H1 (cell line): ENCODE data around the gene SIGLEC10. TPM values are rescaled to one million over a fixed set of nuclear protein-coding genes. Genes with fewer than 3 reads are reported as not detected.
A peak's percentile ranks its signal among the peaks of the same experiment; 100 is the strongest.

ENCODE experiments used
- CTCF ChIA-PET: fragments of 300-600 bp; sonication (Branson Sonifier 250); formaldehyde crosslinking; loops from one replicate; lab custom pipeline; 2021; ENCODE audit not compliant: partially characterized antibody; lab: Charles Lee
- POLR2A ChIA-PET: fragments of 300-600 bp; sonication (Branson Sonifier 250); formaldehyde crosslinking; loops from one replicate; lab custom pipeline; 2021; ENCODE audit warnings: inconsistent platforms; ENCODE audit not compliant: partially characterized antibody; lab: Charles Lee
- DNase-seq, 2 experiments: peaks; one replicate each; pipeline versions ENCODE4 v3.0.0 to v3.0.0-alpha.2; 2010 to 2022; ENCODE audit warnings: low spot score in 2 of 2, low read depth in 1 of 2, mixed read lengths in 1 of 2
- FAIRE-seq: peaks from 2 replicates; lab custom pipeline; 2011; peaks lifted over from hg19 to GRCh38; lab: Jason Lieb, UNC
- H2AFZ ChIP-seq: 2 replicates; pipeline ENCODE4 v1.8.1; 2012; ENCODE audit warnings: low read length, inconsistent platforms
- H2AK5ac ChIP-seq: 2 replicates; pipeline ENCODE4 v1.6.1; 2013; ENCODE audit warnings: low read depth, low read length
- H2BK120ac ChIP-seq: replicated peaks from 2 replicates; pipeline ENCODE3; 2013; ENCODE audit warnings: low read depth, low read length, inconsistent platforms
- H2BK12ac ChIP-seq: 2 replicates; pipeline ENCODE4 v1.6.1; 2013; ENCODE audit warnings: low read depth, low read length
- H2BK15ac ChIP-seq: 2 replicates; pipeline ENCODE4 v1.6.1; 2013; ENCODE audit warnings: low read length
- H2BK20ac ChIP-seq: 2 replicates; pipeline ENCODE4 v1.6.1; 2013; ENCODE audit warnings: low read length
- H2BK5ac ChIP-seq: 2 replicates; pipeline ENCODE4 v1.6.1; 2013; ENCODE audit warnings: low read depth, low read length
- H3K14ac ChIP-seq: 2 replicates; pipeline ENCODE4 v1.6.1; 2013; ENCODE audit warnings: inconsistent platforms; ENCODE audit not compliant: insufficient read length
- H3K18ac ChIP-seq: 2 replicates; pipeline ENCODE4 v1.6.1; 2013; ENCODE audit warnings: low read length; ENCODE audit errors: extremely low read depth
- H3K23ac ChIP-seq: 2 replicates; pipeline ENCODE4 v1.6.1; 2013; ENCODE audit warnings: inconsistent platforms; ENCODE audit not compliant: insufficient read length
- H3K23me2 ChIP-seq: 2 replicates; pipeline ENCODE4 v1.6.1; 2013; ENCODE audit warnings: low read depth, low read length
- H3K27ac ChIP-seq: 2 replicates; pipeline ENCODE4 v1.6.1; 2011; ENCODE audit warnings: low read depth, low read length, inconsistent platforms
- H3K27me3 ChIP-seq, 4 experiments: replicated peaks in 1 of 4; 1 replicate in 1 of 4; 2 replicates in 3 of 4; pipeline versions ENCODE4 v1.6.1 to v1.8.1; 2011 to 2013; ENCODE audit warnings: low read length in 3 of 4, mild to moderate bottlenecking in 3 of 4, inconsistent platforms in 2 of 4, mixed read lengths in 2 of 4, moderate library complexity in 1 of 4; ENCODE audit not compliant: control insufficient read depth in 3 of 4, insufficient read depth in 3 of 4; ENCODE audit errors: extremely low read depth in 1 of 4
- H3K36me3 ChIP-seq, 4 experiments: 2 replicates each; pipeline versions ENCODE4 v1.6.1 to v1.8.1; 2011 to 2013; ENCODE audit warnings: mild to moderate bottlenecking in 4 of 4, low read length in 3 of 4, moderate library complexity in 2 of 4, control low read depth in 1 of 4, inconsistent platforms in 1 of 4; ENCODE audit not compliant: insufficient read depth in 4 of 4, control insufficient read depth in 2 of 4
- H3K4ac ChIP-seq: replicated peaks from 2 replicates; pipeline ENCODE3; 2013; ENCODE audit warnings: low read length, low read depth, mixed read lengths, inconsistent platforms; ENCODE audit not compliant: insufficient read length
- H3K4me1 ChIP-seq, 4 experiments: replicated peaks in 1 of 4; 1 replicate in 1 of 4; 2 replicates in 3 of 4; pipeline versions ENCODE4 v1.6.1 to v1.8.1; 2011 to 2013; ENCODE audit warnings: low read length in 3 of 4, inconsistent platforms in 2 of 4, mixed read lengths in 1 of 4; ENCODE audit not compliant: insufficient read depth in 4 of 4, control insufficient read depth in 3 of 4
- H3K4me2 ChIP-seq, 2 experiments: 2 replicates each; pipeline versions ENCODE4 v1.6.1 to v1.8.1; 2011 to 2013; ENCODE audit warnings: low read depth in 2 of 2, low read length in 2 of 2, control low read depth in 1 of 2, inconsistent platforms in 1 of 2, mild to moderate bottlenecking in 1 of 2; ENCODE audit not compliant: insufficient read depth in 1 of 2
- H3K4me3 ChIP-seq, 4 experiments: fragments of 200-600, 300-600 bp in 1 of 4; sonication (generic), shearing (Covaris generic), sonication (Bioruptor Twin) in 1 of 4; 2 replicates each; pipeline versions ENCODE4 v1.5.1 to v1.8.1; 2011 to 2016; ENCODE audit warnings: low read length in 4 of 4, low read depth in 3 of 4, control low read depth in 2 of 4, inconsistent platforms in 2 of 4, mild to moderate bottlenecking in 2 of 4, mixed read lengths in 1 of 4, moderate library complexity in 1 of 4; ENCODE audit not compliant: insufficient read depth in 2 of 4; ENCODE audit errors: extremely low read depth in 1 of 4
- H3K56ac ChIP-seq: replicated peaks from 2 replicates; pipeline ENCODE3; 2013; ENCODE audit warnings: low read depth, mild to moderate bottlenecking, mixed read lengths, low read length, inconsistent platforms; ENCODE audit not compliant: insufficient read length
- H3K79me1 ChIP-seq: 2 replicates; pipeline ENCODE4 v1.6.1; 2013; ENCODE audit warnings: low read depth, low read length, control low read depth
- H3K79me2 ChIP-seq, 2 experiments: 2 replicates each; pipeline versions ENCODE4 v1.6.1 to v1.8.1; 2012 to 2013; ENCODE audit warnings: low read length in 2 of 2, mild to moderate bottlenecking in 2 of 2, inconsistent platforms in 1 of 2; ENCODE audit not compliant: insufficient read depth in 2 of 2, control insufficient read depth in 1 of 2
- H3K9ac ChIP-seq, 4 experiments: replicated peaks in 1 of 4; 1 replicate in 1 of 4; 2 replicates in 3 of 4; pipeline versions ENCODE4 v1.6.1 to v1.8.1; 2011 to 2013; ENCODE audit warnings: low read depth in 3 of 4, low read length in 3 of 4, control low read depth in 2 of 4, mild to moderate bottlenecking in 2 of 4, moderate library complexity in 2 of 4, inconsistent platforms in 1 of 4; ENCODE audit errors: extremely low read depth in 1 of 4
- H3K9me3 ChIP-seq, 2 experiments: 2 replicates each; pipeline versions ENCODE4 v1.6.1 to v1.8.1; 2012 to 2013; ENCODE audit warnings: mild to moderate bottlenecking in 2 of 2, moderate library complexity in 2 of 2, control low read depth in 1 of 2, inconsistent platforms in 1 of 2, low read depth in 1 of 2, low read length in 1 of 2, mixed read lengths in 1 of 2; ENCODE audit not compliant: insufficient read depth in 2 of 2
- H4K20me1 ChIP-seq, 2 experiments: replicated peaks in 1 of 2; 2 replicates each; pipeline versions ENCODE3 to v1.8.1; 2011 to 2013; ENCODE audit warnings: inconsistent platforms in 2 of 2, low read length in 2 of 2, mild to moderate bottlenecking in 1 of 2; ENCODE audit not compliant: insufficient read depth in 2 of 2, control insufficient read depth in 1 of 2
- H4K5ac ChIP-seq: 2 replicates; pipeline ENCODE4 v1.6.1; 2013; ENCODE audit warnings: low read length, low read depth, mixed read lengths, inconsistent platforms; ENCODE audit not compliant: insufficient read length
- H4K8ac ChIP-seq: 2 replicates; pipeline ENCODE4 v1.8.0; 2013; ENCODE audit warnings: mild to moderate bottlenecking, moderate library complexity, low read length, inconsistent platforms; ENCODE audit not compliant: insufficient read depth; ENCODE audit errors: extremely low read depth
- H4K91ac ChIP-seq: replicated peaks from 2 replicates; pipeline ENCODE3; 2013; ENCODE audit warnings: low read length, mixed read lengths, inconsistent platforms; ENCODE audit not compliant: insufficient read length
- EGR1 ChIP-seq: IDR thresholded peaks from 2 replicates; pipeline ENCODE4 v1.6.1; 2011; ENCODE audit warnings: low read depth, low read length, borderline replicate concordance
- KDM4A ChIP-seq: IDR thresholded peaks from one replicate; pipeline ENCODE4 v1.7.1; 2012; ENCODE audit warnings: low read depth, mild to moderate bottlenecking, moderate library complexity, low read length, inconsistent platforms; ENCODE audit not compliant: severe bottlenecking
- TEAD4 ChIP-seq: IDR thresholded peaks from 2 replicates; pipeline ENCODE4 v1.6.1; 2012; ENCODE audit warnings: low read depth, low read length, inconsistent platforms, mixed read lengths
- WGBS, 2 experiments: shearing (Covaris generic) in 1 of 2; methylation state at CpG; one replicate each; pipeline versions ENCODE4 v1.1.6 to v1.1.7; 2013 to 2015; ENCODE audit warnings: low lambda C conversion rate in 2 of 2, mixed read lengths in 2 of 2, inconsistent platforms in 1 of 2, low coverage in 1 of 2, missing lambda C conversion rate in 1 of 2; ENCODE audit not compliant: insufficient replicate concordance in 2 of 2, insufficient coverage in 1 of 2, insufficient read length in 1 of 2; ENCODE audit errors: extremely low coverage in 1 of 2, missing lambda C conversion rate in 1 of 2; 5-methylcytosine and 5-hydroxymethylcytosine counted together
- polyA plus RNA-seq, 7 experiments: library from polyadenylated mRNA; depleted of rRNA in 3 of 7; stranded (reverse) in 5 of 7; unstranded in 2 of 7; fragments of >200 nt in 5 of 7; fragments of 200-250 nt in 2 of 7; gene quantifications; 1 replicate in 5 of 7; 2 replicates in 1 of 7; 4 replicates in 1 of 7; pipeline versions ENCODE4 v1.2.1 to v1.2.3, GENCODE V29; 2011 to 2013; ENCODE audit warnings: missing spikeins in 2 of 7, mixed read lengths in 2 of 7
- total RNA-seq: library from RNA; stranded (reverse); fragmentation: NEBNext Ultra II Directional; extraction: Animal tissue kit (Norgen Biotek cat#: 25700); gene quantifications from 2 replicates; pipeline ENCODE4 v1.2.1, GENCODE V29; 2021
- TF ChIP-seq, protein P1 (sequence below): IDR thresholded peaks from 2 replicates; pipeline ENCODE4 v1.6.1; 2012; ENCODE audit warnings: inconsistent platforms

Gene SIGLEC10
- total and polyA plus RNA-seq, 2 of the 8 experiments (the other 6 are each of a cell fraction or from before 2014, with no cell fraction given): 0.06 TPM; not detected in 1

- CTCF ChIA-PET: interaction anchor here (0.6 to 6.7 kb wide), 42 partner anchors 9 to 476 kb away, joined by 3 to 58 read pairs (median 3); partner anchors contain the start of genes C19orf84, ETFB, NKG7 and VSIG10L
- no peak overlapping the region for H3K9ac ChIP-seq
- H3K23me2 ChIP-seq: peaks cover 1% of the 10 kb centered on the region; the same call in 1 of the 2 replicates
- H3K9me3 ChIP-seq: no peaks in the 10 kb centered on the region
- H4K5ac ChIP-seq: no peak overlapping the region
- peak overlapping the region; percentile 79 for H4K8ac ChIP-seq
- no peak overlapping the region for H2BK5ac ChIP-seq
- no peaks in the 10 kb centered on the region for H4K20me1 ChIP-seq
- H3K79me2 ChIP-seq: no peaks in the 10 kb centered on the region
- peaks cover 0 to 5% (median 2%) of the 10 kb centered on the region in 4 experiments; a peak in 3 of 7 replicates for H3K27me3 ChIP-seq
- no peak overlapping the region for H4K91ac ChIP-seq
- H3K14ac ChIP-seq: no peak overlapping the region
- H2BK12ac ChIP-seq: peak overlapping the region; percentile 33; the same call in 1 of the 2 replicates
- H3K4me1 ChIP-seq: peaks cover 0 to 11% (median 3%) of the 10 kb centered on the region in 4 experiments; a peak in 2 of 7 replicates
- H3K18ac ChIP-seq: no peak overlapping the region; the same call in 1 of the 2 replicates
- peak overlapping the region; percentile 97 for H2AFZ ChIP-seq
- H3K36me3 ChIP-seq: no peaks in the 10 kb centered on the region
- no peaks in the 10 kb centered on the region for H3K79me1 ChIP-seq
- DNase-seq: no peak
- 40% methylated on average over 16 of the region's 39 CpGs; no CpG with 5 or more reads in 1 of the 2 experiments for WGBS, 2 experiments
- no peak overlapping the region for H2BK20ac ChIP-seq
- H2BK15ac ChIP-seq: no peak overlapping the region
- H3K23ac ChIP-seq: no peak overlapping the region
- H3K27ac ChIP-seq: no peak overlapping the region
- H3K4me3 ChIP-seq: peak overlapping the region; percentile 21 to 58 (median 48); a peak in 7 of 8 replicates
- no peak overlapping the region for H3K56ac ChIP-seq
- POLR2A ChIA-PET: interaction anchor here (0.5 to 1.8 kb wide), 8 partner anchors 9 to 722 kb away, joined by 3 to 5 read pairs (median 3); partner anchors contain the start of genes CLDND2 and VSIG10L
- H2AK5ac ChIP-seq: no peak overlapping the region
- FAIRE-seq: no peak
- no peak overlapping the region for H2BK120ac ChIP-seq
- H3K4me2 ChIP-seq: peak overlapping the region; percentile 8 to 99; a peak in 3 of 4 replicates
- TF ChIP-seq, protein P1, sequence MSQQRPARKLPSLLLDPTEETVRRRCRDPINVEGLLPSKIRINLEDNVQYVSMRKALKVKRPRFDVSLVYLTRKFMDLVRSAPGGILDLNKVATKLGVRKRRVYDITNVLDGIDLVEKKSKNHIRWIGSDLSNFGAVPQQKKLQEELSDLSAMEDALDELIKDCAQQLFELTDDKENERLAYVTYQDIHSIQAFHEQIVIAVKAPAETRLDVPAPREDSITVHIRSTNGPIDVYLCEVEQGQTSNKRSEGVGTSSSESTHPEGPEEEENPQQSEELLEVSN: peak; percentile 76
- TF ChIP-seq EGR1 (peak; percentile 37; the same call in 1 of the 2 replicates), KDM4A (peak; percentile 79), TEAD4 (no peak)
- no peak overlapping the region for H3K4ac ChIP-seq
These were observed 4.0 kb upstream of the SIGLEC10 start for GRCh38 chr19:51421229-51422052.
